Urothelium cell line (cell line): ENCODE results near the gene USP9X.
"Not testable (repeated sequence)": the region's sequence is repeated elsewhere in the genome, so short reads cannot be mapped to it uniquely, and the experiment has no call there.

ENCODE experiments used
- DNase-seq: peaks from one replicate; pipeline ENCODE4 v3.0.0; 2011; ENCODE audit warnings: low spot score, mixed read lengths
- FAIRE-seq: peaks from 2 replicates; lab custom pipeline; 2011; peaks lifted over from hg19 to GRCh38; lab: Jason Lieb, UNC

The USP9X gene

DNA sequence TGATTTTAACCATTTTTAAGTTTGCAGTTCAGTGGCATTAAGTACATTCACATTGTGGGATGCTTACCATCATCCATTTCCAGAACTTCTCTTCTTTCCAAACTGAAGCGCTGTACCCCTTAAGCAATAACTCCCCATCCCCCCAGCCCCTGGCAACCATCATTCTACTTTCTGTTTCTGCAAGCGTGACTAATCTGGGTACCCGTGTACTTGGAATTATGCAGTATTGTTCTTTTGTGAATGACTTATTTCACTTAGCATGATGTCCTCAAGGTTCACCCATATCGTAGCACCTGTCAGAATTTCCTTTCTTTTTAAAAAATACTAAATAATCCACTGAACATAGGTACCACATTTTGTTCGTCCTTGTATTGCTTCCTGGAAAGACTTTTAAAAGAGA, 32.9 kb downstream of the USP9X start:
- DNase-seq: no peak
- no peak for FAIRE-seq

DNA sequence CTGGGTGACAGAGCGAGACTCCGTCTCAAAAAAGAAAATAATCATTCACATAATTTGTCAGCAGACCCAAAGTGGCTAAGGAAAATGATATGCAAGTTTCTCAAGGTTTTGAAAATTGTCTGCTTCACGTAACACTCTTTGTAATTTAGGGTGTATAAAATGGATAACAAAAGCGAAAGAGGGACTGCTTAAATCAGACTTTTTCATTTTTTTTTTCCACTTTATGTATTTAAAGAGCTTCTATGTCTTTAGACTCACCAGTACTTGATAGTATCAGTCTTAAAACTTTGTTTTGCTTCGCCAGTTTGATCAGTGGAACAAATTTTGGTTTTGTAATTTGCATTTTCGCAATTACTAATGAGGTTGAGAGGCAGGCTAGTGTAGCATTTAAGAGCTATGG, 34.6 kb downstream of the USP9X start:
- no peak for DNase-seq
- FAIRE-seq: no peak

DNA sequence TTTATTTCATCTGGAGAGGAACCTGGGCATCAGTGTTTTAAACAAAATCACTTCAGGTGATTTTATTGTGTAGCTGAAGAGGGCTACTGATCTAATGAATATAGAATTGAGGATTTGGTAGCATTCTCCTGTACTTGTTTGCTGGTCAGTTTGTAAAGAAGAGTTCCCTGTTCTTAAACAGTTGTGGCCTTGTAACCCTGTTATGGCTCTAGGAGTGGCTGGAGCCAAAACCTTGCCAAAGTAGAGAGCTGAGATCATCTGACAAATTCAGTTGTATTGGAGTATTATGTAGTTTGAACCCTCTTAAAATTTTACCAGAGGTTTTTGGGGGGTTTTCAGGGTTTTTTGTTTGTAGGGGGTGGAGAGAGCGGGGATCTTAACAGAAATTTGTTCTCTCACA, 36.5 kb downstream of the USP9X start:
- no peak for DNase-seq
- FAIRE-seq: no peak

DNA sequence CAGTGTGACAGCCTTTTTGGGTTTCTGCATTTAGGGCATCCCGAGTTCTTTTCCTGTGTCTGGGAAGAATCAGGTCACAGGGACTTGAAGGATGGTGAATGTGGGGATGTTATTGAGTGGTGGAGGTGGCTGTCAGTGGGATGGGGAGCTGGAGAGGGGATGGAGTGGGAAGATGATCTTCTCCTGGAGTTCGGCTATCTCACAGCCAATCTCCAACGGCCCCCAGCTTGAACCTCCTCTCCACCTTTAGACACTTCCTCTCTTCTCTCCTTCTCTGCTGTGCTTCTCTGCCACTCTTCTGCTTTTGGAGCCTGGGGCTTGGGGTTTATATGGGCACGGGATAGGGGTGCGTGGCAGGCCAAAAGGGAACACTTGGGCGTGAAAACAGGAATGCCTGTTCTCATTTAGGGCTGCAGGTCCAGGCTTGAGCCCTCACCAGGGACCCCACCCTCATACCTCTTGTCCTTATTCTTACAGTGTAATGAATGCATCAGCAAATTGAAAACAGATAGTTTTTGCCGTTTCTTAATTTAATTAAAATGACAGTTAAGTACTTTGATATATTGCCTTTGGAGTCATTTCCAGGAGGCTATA, 37.5 kb downstream of the USP9X start:
- FAIRE-seq (no peak), DNase-seq (no peak)

DNA sequence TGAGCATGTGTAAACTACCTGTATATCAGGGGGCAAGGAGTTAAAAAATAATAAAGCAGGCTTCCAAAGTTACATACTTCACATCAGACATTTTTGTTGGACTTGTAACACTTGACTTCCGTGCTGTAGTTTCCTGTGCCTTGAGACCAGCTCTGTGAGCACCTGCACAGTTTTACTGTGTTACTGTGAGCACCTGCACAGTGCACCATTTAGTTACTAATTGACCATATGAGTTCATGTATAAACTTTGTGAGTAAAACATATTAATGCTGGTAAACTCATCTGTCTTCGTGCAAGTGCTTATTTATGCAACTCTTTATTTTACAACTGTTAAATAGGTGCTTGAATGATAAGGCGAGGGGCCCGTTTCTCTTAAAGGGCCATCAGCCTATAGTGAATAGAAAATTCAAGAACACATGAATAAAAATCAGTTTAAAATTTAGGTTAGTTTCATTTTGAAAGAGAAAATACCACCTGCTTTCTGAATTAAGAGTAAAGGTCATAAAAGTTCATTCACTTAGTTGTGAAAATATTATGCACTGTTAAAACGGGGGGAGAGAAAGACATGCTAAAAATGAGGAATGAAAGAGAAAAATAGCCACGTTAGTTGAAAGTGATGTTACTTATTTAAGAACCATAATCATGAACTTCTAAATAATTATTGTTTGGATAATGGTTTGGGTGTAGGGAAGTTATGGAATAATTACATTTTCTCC, 42.4 kb downstream of the USP9X start:
- FAIRE-seq: no peak

DNA sequence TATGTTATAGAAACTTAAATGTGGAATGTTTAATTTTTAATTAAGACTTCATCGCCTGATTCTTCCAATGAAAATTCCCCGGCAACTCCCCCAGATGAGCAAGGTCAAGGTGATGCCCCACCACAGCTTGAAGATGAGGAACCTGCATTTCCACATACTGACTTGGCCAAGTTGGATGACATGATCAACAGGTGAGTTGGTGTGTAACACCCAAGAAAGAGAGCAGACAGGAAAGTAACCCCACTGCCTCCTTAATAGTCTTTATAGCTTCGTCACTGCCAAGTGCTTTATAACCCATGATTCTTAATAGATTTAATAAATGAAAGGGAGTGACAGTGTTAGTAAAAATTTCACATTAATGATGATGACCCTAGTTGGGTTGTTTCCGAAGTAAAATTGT, 43.7 kb downstream of the USP9X start:
- FAIRE-seq: no peak

More for the DNA sequence above, 42.4 kb downstream of the USP9X start:
- no peak for DNase-seq

DNA sequence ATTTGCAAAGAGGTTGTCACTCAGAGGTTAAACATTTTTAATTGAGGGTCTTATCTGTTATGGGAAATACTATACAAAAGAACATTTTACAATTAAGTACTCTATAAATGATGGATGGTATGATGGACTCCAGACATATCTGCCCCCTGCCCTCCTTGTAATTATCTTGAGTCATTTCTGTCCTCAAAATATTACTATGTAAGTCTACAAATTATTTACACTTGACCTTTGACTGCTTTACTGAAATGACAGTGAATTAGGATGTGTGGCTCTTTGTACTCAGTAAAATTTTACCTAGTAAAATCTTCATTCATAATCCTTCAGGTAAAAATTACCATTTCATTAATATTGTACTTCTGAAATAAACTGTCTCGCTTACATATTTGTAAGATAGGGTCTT, 46.5 kb downstream of the USP9X start:
- DNase-seq (no peak), FAIRE-seq (no peak)

More for the DNA sequence above, 43.7 kb downstream of the USP9X start:
- no peak for DNase-seq

DNA sequence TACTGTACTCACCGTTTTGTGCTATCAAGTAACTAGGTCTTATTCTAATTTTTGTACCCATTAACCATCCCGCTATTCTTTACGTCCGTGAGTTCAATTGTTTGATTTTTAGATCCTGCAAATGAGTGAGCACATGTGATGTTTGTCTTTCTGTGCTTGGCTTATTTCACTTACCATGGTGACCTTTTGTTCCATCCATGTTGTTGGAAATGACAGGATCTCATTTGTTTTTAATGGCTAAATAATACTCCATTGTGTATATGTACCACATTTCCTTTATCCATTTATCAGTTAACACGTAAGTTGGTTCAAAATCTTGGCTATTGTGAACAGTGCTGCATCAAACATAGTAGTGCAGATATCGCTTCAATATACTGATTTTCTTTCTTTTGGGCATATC, 48.3 kb downstream of the USP9X start:
- FAIRE-seq (no peak), DNase-seq (no peak)

DNA sequence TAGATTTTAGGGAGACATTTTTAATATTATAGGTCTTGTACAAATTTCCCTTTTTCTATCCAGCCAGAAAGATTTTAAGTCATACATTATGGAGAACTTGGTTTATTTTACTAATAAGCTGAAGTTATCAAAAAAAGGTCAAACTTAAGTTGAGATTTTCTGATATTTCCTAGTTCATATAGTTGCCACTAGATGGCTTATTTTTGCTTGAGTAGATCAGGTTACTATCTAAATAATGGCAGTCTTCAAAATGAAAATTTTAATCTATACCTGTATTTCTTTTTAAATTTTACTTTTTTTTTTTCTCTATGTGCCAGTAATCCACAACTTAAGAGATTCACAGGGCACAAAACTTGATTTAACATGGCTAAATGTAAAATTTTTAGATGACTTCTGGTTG, 52.3 kb downstream of the USP9X start:
- DNase-seq: no peak

DNA sequence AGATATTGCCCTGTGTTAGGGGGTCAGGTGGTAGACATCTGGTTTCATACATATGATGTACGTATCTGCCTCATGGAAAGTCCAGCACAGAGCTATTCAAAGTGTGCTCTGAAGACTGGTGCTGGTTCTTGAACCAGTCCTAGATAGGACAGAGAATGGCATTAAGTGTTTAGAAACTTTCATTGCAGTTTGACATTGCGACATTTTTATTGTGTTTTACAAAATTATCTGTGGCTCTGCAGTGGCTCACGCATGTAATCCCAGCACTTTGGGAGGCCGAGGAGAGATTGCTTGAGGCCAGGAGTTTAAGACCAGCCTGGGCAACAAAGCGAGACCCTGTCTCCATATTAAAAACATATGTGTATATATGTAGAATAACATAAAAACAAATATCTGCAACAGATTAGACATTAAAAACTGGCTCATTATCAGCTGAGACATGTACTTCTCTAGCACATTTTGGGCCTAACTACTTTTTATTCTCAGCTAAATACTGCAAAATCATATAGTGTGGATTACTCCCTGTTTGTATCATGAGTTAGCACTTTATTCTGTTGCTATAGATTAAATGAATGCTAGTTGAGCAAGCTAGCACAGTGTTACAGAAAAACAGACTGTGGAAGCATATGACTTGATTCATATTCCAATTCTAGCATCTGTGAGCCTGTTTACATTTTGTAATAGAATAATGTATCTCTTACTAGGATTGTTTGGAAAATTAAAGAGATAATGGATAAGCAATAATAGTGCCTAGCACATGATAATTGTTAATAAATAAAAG, 57.1 kb downstream of the USP9X start:
- DNase-seq (no peak), FAIRE-seq (no peak)

More for the DNA sequence above, 52.3 kb downstream of the USP9X start:
- FAIRE-seq: no peak

DNA sequence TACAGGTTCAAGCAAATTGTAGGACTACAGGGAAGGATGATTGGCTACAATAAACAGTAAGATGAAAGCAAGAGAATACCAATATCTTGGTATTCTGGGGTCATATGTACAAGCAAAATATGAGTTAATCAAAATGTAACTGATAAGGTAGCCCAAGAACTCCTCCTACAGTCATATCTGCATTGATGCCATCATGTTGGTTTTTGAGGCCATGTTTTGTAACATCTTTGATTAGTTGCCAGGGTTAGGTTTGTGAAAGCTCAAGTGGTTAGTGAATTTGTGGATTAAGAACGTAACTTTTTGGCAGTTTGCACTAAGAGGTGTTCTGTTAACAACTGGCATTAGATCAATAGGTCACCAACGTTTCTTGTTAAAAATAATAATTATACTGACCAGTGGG, 59.6 kb downstream of the USP9X start:
- FAIRE-seq (no peak), DNase-seq (no peak)

DNA sequence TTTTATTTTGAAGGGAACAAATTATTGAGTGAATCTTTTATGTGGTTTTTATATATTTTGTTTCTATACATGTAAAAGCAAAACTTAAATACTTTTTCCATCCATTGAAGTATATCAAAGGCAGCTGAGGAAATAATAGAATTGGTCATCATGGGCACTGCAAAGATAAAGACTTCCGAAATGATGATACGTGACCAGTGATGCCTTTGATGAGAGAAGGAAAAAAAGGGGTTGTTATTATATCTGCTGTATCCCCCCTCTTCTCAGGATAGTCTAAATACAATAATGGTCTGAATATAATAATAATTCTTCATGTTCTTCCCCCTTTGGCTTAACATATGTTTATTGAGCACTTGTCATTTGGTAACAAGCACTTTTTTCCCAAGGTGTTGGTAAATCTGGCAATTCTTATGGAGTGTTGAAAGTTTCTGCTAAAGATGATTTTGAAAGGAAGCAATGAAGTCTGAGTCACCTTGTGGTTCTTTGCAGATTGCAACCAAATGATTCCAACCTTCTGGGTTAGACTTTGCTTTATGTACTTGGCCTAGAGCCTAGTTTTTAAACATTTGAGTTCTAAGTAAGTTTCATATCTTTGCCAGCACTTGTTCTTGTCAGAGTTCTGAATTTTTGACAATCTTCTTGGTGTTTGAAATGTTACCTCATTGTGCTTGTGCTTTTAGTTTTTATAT, 60.8 kb downstream of the USP9X start:
- FAIRE-seq: no peak
- DNase-seq: peak; percentile 27

DNA sequence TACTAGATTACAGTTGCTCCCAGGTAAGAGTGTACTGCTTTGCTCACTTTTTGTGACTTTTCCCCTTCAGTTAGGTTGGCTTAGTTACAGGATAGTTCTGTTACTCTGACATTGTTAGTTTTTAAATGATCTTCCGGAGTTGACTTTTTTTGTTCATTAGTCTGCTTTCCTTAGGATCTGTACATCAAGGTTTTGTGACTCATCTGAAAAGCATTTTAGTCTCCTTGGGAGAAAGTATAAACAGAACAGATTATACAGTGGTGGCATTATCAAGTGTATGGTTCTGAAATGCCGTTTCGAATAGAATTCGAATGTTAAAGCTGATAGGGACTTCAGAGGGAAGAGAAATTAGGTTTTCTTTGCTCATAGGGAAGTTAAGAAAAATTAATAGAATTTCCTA, 63.3 kb downstream of the USP9X start:
- no peak for FAIRE-seq
- DNase-seq: peak; percentile 21

DNA sequence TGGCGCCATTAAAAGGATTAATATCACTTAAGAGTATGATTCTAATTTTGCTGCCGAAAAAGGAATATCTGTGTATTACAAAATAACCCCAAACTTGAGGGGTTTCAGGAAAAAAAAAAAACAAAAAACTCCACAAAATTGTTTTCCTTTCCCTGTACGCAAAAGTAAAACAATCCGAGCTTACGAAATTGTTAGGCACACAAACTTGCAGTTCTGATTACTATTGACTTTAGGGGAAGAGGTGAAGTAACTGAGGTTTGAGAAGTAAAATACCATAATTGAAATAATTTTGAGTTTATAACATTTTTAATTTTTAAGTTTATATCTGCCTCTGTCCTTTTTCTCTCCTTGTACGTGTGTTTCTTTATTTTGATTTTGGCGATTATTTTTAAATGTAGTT, 64.8 kb downstream of the USP9X start:
- no peak for FAIRE-seq
- no peak for DNase-seq

DNA sequence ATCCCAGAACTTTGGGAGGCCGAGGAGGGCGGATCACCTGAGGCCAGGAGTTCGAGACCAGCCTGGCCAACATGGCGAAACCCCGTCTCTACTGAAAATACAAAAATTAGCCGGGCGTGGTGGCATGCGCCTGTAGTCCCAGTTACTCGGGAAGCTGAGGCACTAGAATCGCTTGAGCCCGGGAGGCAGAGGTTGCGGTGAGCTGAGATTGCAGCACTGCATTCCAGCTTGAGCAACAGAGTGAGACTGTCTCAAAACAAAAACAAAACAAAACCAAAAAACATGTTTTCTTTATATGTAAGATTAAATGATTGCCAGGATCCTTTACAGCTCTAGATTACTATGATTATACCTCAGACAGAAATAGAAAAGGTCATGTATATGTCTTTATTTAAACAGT, 66.5 kb downstream of the USP9X start:
- not testable (repeated sequence) for DNase-seq, FAIRE-seq

DNA sequence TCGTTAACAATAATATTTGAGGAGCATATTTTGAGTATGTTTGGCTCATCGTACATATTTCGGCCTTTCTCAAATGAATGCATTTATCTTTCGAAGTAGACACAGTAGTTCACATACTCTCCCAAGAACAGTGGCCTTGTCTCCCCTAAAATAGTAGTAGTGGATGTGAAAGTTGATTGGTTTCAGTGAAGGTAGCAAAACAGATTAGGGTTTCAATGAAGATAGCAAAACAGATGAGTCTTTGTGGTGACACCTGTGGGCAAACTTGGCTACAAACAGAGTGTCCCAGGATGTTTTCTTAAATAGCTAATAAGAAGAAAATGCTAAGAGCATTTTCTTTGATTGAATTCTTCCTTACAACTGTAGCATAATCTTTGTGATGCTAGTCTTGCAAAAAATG, 67.0 kb downstream of the USP9X start:
- FAIRE-seq: no peak
- no peak for DNase-seq

DNA sequence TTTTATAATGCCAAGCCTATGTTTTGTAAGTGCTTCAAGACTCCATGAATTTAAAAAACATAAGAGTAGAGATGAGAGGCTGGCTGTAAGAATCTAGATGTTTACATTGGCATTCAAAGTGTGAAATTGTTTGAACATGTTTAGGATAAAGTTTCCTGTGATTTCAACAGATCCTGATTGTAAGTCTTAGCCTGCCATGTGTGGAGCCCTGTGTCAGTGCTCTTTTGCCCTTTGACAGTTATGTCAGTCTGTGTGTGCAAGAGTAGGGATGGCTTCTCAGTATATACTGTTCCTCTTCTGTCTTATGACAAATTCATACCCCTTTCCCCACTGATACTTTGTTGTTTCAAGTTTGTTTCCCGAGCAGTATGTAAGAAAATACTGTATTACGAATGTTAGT, 68.2 kb downstream of the USP9X start:
- no peak for DNase-seq
- FAIRE-seq: no peak

DNA sequence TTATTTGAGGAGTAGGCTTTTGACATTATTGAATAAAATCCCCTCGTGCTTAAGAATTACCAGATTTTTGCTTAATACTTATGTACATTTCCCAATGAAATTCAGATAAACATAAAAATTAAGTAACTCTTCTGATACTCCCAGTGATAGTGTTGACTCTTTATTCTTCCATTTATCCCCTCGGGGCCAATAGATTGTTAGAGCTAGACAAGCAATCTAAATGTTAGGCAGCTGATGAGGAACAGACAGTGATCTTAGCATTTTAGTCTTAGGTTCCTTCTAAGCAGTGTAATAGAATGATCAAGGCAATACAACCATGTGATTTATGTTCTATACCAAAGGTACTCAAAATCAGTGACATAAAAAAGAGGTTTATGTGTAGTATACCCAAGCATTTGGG, 68.7 kb downstream of the USP9X start:
- DNase-seq: no peak

DNA sequence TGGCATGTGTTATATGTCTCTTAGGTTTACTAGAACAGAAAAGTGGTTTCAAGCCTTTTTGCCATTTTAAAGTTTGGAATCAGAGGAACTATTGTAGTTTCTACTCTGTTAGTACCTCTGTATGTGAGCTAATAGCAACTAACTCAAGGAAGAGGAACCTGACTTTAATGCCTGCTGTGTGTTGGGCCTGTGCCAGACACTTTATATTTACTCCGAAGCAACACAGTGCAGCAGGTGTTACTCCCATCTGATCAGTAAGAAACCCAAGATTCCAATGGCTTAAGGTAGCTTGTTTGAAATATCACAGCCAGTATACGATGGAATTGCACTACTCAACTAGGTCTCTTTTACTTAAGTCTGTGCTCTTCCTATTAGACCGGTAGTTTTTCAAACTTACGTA, 79.2 kb downstream of the USP9X start:
- FAIRE-seq (no peak), DNase-seq (no peak)

More for the DNA sequence above, 68.7 kb downstream of the USP9X start:
- FAIRE-seq: no peak

DNA sequence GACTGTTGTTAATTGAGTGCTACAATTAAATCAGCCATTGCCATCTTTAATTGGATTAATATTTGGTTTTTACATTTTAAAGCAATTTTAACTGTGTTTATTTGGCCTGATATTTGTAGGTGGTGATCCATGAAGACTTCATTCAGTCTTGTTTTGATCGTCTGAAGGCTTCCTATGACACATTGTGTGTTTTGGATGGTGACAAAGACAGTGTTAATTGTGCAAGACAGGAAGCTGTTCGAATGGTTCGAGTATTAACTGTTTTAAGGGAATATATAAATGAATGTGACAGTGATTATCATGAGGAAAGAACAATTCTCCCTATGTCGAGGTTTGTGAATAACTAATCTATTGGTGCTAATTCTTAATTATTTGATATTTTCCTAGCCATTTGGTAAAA, 82.6 kb downstream of the USP9X start:
- FAIRE-seq: no peak

DNA sequence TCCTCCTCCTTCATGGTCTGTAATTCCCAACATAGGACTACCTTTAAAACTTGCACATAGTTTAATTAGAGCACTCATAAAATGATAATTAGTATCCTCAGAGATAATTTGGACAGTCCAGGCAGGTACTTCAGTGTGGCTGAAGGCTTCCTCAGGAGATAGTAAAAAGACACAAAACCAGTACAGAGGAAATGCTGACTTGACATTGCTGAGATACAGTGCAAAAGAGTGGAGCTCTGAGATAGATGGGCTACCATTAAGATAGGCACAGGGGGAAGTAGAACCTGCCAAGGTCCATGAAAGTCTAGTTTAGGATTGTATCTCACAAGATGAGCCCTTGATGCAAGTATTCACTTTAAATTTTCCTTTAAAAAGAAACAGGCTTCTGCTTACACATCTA, 91.0 kb downstream of the USP9X start:
- DNase-seq: no peak
- FAIRE-seq: no peak

More for the DNA sequence above, 82.6 kb downstream of the USP9X start:
- no peak for DNase-seq
